Left hindlimb (tissue), 1 donor: ENCODE measurements around the gene TRMT2A.

ENCODE experiments used
- DNase-seq: peaks from one replicate; pipeline ENCODE4 v3.0.0-alpha.2; 2018

The TRMT2A gene

GRCh38 chr22:20133930-20134549 lies 17.0 kb upstream of the TRMT2A start:
- DNase-seq, result no peak

GRCh38 chr22:20132686-20133246 lies 15.7 kb upstream of the TRMT2A start:
- no peak for DNase-seq

DNA sequence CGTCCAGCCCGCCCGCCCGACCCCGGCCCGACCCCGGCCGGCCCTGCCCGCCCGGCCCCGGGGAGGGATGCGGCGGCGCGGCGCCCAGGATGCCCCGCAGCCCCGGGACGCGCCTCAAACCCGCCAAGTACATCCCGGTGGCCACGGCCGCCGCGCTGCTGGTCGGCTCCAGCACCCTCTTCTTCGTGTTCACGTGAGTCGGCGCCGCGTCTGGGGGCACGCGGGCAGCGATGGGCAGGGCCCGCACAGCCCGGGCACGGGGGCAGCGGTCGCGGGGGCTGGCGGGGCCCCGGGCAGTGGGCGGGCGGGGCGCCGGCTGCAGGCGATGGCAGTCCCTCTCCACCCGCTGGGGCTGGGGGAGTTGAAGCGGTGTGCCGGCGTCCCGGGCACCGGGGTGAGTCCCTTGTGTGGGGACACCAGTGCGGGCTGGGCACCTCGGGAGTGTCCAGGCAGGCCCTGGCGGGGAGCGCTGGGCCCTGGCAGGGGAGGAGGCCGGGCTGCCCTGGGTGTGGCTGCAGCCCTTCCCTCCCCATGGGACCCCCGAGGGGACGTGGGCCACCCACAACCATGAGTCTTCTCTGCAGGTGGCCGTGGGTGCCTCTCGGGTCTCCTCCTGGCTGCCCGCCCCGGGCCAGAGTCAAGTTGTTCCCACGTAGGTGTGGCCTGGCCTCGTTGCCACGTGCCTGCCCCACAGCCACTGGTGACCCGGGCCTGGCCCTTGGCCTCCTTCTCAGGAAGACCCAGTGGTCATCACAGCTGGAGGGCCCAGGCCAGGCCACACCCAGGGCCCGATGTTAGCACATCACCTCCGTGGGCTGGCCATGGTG lies 15.0 kb upstream of the TRMT2A start:
- no peak for DNase-seq

- DNase-seq, result peak; percentile 67
Observed at GRCh38 chr22:20131597-20131858, 14.5 kb upstream of the TRMT2A start, which contains the start of gene ZDHHC8. Gene ZDHHC8 (plus strand): TSS chr22:20131804. CDS start chr22:20131948, 144 bp downstream.

DNA sequence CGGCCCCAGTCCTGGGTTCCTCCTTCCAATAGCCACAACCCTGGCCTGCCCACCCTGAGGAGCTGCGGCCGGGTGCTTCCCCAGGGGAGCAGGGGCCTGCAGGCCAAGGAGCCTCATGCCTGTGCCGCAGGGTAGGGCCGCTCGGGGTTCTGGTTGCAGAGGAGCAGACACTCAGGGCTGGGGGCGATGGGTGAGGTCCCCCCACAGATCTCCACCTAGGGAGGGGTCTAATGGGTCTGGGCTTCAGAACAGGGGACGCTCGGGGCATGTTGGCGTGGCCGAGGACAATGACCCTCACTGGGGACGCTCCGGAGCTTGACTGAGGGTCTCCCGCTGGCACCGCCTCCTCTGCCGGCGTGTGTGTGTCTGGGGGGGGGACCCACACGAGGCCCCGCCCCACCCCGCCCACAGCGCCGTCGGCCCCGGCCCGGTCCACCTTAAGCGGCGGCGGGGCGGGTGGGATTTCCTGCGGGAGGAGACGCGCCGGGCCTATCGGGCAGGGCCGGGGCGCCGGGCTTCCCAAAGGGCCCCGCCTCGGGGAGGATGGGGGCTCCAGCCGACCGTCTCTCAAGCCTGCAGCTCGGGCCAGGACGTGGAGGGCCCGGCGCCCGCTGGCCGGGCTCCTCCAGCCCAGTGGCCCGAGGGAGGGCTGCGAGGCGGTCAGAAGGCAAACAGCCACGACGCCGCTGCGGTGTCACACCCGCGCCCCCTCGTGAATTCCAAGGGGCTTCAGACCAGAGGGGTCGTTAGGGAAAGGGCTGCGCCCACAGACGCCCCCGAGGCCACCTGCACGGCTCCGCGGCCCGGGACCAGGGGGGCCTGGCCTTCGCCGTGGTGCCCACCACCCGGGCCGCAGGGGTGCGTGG lies 13.9 kb upstream of the TRMT2A start:
- peak; percentile 87 for DNase-seq

DNA sequence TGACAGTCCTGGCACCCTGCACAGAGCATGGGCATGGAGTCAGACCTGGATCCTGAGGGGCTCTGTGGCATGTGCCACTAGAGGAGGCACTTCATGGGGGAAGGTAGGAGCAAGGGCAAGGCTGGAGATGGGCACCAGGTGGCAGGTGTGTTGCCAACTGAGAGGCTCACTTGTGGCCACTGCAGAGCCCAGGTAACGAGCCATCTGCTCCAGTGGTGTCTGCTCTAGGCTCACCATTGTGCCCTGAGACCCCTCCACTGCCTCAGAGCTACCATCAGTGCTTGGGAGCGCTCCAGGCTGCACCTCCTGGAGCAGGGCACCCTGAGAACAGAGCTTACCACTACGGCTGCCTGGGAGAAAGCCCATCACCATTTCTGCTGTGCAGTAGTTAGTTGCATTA lies 13.3 kb upstream of the TRMT2A start:
- no peak for DNase-seq

GRCh38 chr22:20129747-20130014 lies 12.7 kb upstream of the TRMT2A start:
- no peak for DNase-seq

GRCh38 chr22:20128902-20129746 lies 12.1 kb upstream of the TRMT2A start:
- no peak for DNase-seq

- DNase-seq, result no peak
Observed at GRCh38 chr22:20128619-20128901, 11.5 kb upstream of the TRMT2A start.

GRCh38 chr22:20127869-20128618 lies 11.0 kb upstream of the TRMT2A start:
- no peak for DNase-seq

GRCh38 chr22:20127318-20127868 lies 10.4 kb upstream of the TRMT2A start:
- DNase-seq, result no peak

GRCh38 chr22:20126284-20127029 lies 9.4 kb upstream of the TRMT2A start:
- DNase-seq, result no peak

DNA sequence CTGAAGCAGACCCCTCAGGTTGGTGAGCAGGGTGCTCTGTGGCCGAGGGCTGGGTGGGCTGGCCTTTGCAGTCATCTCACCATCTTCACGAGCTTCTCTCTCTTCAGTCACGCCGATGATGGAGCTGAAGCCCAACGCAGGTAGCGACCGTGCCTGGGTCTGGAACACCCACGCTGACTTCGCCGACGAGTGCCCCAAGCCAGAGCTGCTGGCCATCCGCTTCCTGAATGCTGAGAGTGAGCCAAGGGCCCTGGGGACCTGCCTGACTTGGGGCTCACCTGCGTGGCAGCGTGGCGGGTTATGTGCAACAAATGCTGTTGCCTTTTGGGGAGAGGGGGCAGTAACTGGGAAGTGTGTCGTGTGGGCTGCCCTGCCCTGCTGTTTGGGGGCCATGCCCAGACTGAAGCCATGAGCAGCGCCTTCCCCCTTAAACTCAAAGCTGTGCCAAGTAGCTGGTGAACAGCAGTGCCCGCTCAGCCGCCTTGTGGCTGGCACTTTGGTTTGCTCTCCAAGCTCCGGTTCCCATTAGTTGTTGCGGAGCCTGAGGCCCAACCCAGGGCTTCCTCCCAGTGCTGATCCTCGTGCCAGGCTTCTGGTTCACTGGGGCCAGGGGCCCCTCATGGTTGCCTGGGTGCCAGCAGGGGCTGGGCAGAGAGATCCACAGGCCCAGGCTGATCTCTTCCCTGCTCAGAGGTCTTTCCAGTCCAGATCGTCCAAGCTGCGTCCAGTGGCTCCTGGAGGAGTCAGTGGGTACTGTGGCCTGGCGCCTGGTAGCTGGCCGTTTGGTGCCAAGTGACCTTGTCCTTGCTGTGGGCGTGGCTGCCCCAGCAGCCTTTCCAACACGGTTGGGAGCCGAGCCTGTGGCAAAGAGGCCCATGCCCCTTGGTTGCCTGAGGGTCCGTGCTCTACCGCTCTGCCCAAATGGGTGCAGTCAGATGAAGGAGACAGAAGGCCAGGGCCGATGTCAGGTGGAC lies 8.5 kb upstream of the TRMT2A start:
- no peak for DNase-seq

- DNase-seq, result no peak
Observed at GRCh38 chr22:20124083-20124787, 7.2 kb upstream of the TRMT2A start.

GRCh38 chr22:20123366-20124082 lies 6.5 kb upstream of the TRMT2A start:
- DNase-seq, result no peak

- DNase-seq, result no peak
Observed at GRCh38 chr22:20121856-20122415, 4.9 kb upstream of the TRMT2A start.

DNA sequence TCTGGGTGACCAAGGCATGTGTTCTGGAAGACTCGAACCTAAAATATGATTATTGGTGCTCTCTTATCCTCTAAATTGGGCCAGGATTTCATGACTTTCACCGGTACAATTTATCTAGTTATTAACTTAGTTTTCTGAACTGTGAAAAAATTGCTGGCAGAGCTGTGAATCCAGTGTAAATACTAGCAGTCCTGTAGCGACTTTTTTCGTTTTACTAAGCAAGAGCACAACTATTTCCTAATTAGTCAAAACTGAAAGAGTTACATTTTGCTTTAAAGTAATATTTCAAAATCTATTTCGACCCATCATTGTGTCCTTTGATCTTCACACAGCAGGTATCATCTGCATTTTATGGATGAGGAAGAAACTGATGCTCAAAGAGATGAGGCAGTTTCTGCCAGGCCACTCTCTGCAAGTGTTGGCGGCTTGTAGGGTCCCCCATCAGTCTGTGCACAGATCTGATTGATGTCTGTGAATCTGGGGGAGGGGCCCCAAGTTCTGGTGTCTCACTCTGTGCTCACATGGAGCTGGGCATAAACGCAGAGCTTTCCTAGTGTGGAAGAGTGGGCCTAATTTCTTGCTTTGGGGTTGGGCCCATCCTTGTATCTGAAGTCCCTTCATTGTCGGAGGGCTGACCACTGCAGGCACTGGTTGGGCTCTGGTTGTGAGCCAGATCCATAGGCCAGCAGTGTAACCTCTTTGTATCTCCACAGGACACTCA lies 1.4 kb upstream of the TRMT2A start:
- DNase-seq, result peak; percentile 23
